HG02970 (cell line): Measurements from ENCODE around the gene RBM8A.

ENCODE experiments used
- ATAC-seq: cut with Tn5 transposase; IDR thresholded peaks from one replicate; pipeline ENCODE4 v1.9.1; 2021; ENCODE audit warnings: mild to moderate bottlenecking, moderate library complexity, moderate number of reproducible peaks; ENCODE audit not compliant: unreplicated experiment, low FRiP score

Gene RBM8A

DNA sequence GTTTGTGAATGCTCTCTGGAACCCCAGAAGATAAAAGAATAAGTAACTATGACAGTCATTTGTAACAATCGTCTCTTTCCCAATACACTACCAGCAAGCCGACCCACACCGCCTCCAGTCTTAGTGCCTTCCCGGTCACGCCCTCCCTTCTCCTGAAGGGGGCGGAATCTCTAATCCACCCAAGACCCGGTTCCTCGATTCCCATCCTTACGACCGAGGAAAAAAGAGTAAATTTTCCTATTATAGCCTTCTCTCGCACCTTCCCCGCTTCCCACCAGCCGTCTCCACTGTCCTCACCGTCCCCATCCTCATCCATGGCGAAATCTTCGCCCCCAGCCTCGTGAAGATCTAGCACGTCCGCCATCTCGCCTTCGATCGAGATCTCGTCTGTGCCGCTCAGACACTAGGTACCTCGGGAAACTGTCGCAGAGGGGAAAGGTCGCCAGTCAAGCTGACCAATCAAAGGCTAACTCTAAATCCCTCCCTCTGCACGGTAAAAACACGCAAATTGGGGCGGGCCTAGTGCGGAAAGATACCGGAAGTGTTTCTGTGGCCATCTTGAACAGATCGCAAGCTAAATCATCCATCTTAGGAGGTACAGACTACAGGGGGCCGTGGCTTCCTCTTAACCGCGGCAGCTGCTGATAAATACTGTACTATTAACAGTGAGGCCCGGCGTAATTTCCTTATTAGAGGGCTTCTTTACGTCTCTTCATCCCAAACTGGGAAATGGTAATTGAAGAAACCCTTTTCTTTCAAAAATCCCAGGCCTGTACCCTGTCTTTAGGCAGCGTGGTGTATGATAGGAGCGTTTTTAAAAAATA is at the start of gene RBM8A:
RBM8A (minus strand) TSS at position 422 of the 824 bp plus-strand sequence; CDS start at position 364, 58 bp downstream.
- peak; percentile 92 for ATAC-seq

DNA sequence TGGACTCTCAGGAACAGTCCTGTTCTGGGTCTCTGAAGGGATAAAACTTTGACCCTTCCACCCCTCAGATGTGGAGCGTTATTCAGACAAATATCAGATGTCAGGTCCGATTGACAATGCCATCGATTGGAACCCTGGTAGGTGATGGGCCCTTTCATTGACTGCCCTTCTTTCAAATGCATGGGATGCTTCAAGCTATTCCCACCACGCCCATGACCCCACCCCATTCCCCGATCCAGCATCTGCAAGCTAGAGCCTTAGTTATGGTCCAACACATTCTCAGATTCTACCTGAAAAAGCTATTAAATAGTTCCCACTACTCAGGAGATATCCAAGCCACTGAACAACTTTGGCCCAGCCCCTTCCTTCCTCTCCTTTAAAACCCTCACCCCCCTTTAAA is 49.7 kb upstream of the RBM8A start:
- no peak for ATAC-seq

DNA sequence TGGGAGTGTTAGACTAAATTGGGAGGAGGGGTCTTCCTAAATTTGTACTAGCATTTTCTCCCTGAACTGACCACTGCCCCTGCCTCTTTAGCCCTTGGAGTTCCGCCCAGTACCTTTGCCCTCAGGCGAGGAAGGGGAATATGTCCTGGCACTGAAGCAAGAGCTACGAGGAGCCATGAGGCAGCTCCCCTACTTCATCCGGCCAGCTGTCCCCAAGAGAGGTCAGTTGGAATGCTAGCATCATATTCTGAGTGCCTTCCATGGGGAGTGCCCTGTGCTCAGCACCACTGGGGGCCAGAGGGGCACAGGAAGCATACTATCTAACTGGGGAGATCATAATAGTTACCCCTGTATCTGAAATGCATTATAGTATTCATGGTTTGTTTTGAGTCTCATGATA is 47.9 kb upstream of the RBM8A start:
- ATAC-seq: no peak

DNA sequence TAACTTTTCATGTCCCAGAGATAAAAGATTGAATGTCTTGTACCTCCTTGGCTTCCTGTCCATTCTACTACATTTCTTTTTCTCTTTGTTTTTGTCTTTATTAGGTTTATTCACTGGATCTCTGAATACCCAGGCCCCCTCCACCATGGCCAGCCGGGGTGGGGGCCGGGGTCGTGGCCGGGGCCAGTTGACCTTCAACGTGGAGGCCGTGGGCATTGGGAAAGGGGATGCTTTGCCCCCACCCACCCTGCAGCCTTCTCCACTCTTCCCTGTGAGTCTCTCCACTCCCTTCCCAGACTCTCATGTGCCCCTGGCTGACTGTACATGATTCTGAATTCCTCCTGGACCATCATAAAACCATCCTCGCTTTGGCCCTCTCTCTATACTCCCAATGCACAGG is 47.4 kb upstream of the RBM8A start:
- no peak for ATAC-seq

DNA sequence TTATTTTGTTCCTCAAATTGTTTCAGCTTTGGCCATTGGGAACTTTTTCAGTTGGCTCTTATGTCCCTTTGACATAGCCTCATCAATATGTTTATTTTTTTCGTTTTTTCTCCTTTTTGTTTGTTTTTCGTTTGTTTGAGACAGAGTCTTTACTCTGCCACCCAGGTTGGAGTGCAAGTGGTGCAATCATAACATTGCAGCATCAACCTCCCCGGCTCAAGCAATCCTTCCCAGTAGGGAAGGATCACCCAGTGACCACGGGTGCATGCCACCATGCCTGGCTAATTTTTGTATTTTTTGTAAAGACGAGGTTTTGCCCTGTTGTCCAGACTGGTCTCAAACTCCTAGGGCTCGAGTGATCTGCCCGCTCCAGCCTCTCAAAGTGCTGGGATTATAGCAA is 45.3 kb upstream of the RBM8A start:
- no peak for ATAC-seq

DNA sequence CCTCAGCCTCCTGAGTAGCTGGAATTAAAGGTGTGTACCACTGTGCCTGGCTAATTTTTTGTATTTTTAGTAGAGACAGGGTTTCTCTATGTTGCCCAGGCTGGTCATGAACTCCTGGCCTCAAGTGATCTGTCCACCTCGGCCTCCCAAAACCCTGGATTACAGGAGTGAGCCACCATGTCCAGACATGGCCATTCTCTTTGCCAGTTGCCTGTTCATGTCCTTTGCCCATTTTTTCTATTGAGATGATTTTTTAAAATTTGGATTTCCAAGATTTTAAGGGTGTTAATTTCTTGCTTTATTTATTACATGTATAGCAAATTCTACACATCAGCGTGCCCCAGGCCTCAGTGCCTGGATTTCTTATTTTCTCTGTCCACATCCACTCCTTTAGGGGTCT is 40.0 kb upstream of the RBM8A start:
- ATAC-seq: no peak

DNA sequence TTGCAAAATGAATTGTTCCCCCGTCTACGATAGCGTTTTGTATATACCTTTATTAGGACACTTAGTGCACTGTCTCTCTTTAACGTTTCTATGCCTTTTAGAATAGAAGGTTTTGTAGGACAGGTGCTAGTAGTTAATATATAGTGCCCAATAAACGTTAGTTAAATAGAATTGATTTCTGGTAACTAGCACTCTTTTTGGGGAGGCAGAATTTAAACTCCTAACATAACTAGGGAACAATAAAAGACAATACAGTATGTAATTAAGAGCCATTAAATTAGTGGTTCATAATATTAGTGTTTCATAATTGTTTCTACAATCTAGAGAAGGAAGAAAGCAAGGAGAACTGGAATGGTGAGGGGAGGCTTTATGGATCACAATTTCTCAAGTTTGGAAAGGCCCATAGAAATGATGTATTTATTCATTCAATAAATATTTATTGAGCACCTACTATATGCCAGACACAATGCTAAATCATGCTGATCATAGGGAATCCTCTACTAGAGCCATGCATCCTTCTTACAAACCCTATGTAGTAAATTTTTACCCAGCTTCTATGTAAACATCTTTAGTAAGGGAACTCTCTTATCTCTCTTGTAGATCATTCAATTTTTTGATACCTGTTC is 37.9 kb upstream of the RBM8A start:
- ATAC-seq: no peak

DNA sequence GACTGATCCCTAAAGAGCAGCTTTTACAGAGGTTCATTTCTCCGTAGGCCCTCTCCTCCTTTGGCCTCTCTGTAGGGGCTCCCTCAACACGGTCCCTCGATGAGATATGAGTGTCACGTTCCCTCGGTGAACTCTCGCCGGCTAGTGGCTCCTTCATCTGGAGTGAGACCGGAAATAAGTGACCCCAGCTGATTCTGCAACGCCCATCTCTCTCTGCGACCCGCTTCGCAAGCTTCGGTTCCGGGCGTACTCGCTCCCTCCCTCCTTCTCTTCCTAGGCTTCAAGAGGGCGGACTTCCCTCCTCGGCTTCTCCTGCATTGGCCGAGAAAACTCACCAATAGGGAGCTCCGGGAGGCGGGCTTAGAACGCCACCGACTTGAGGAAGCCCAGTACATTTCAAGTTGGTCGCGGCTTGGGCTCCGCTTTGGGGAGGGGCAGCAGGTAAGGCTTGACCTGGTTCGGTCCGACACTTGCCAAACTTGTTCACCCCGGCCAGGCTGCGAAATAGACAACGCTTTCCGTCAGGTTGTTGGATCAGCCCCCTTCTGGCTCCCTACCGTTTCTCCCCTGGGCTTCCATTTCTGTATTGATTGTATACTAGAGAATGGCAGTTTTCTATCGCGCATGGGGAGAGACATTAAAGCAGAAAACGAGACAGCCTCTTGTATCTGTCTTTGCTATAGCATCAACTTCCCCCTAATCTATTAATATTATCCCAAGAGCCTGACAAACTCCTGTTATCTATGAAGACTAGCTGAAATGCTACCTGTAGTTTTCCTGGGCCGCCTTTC is 37.2 kb upstream of the RBM8A start, which contains the start of the genes ANKRD34A and POLR3GL:
ANKRD34A (minus strand) TSS at position 248 of the 791 bp plus-strand sequence. CDS start 2,816 bp downstream, outside the sequence.
POLR3GL (plus strand) TSS at position 363 of the 791 bp plus-strand sequence. CDS start 10,176 bp downstream, outside the sequence.
- peak; percentile 81 for ATAC-seq

DNA sequence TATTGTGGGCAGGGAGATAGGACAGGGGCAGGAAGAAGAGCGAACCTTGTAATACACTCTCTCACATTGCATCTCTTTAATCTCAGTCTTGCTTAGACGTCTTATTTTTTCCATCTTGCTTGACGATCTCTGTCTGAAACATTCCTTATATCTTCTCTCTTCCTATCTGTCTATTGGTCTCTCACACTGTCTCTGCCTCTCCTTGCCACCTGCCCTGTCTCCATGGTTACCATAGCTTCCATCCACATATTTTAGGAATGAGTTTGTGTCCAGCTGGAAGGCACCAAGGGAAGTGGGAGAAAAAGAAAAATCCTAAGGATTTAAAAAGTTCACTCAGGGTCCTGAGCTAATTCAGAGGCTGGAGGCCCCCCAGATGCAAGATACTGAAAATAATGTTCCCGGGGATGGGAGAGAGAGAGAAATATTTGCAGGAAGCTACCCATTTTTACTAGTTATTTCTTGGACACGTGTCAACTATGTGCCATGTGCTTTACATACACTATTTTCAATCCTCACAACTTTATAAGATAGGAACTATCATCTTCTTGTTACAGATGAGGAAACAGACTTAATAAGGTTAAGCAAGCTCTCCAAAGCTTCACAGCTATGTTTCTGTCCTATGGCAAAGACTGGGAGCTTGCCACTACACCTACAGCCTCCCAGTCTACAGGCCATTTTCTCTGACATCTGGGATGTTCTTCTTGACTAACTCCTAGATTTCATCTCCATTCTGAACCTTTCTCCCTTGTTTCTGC is 36.2 kb upstream of the RBM8A start:
- no peak for ATAC-seq

DNA sequence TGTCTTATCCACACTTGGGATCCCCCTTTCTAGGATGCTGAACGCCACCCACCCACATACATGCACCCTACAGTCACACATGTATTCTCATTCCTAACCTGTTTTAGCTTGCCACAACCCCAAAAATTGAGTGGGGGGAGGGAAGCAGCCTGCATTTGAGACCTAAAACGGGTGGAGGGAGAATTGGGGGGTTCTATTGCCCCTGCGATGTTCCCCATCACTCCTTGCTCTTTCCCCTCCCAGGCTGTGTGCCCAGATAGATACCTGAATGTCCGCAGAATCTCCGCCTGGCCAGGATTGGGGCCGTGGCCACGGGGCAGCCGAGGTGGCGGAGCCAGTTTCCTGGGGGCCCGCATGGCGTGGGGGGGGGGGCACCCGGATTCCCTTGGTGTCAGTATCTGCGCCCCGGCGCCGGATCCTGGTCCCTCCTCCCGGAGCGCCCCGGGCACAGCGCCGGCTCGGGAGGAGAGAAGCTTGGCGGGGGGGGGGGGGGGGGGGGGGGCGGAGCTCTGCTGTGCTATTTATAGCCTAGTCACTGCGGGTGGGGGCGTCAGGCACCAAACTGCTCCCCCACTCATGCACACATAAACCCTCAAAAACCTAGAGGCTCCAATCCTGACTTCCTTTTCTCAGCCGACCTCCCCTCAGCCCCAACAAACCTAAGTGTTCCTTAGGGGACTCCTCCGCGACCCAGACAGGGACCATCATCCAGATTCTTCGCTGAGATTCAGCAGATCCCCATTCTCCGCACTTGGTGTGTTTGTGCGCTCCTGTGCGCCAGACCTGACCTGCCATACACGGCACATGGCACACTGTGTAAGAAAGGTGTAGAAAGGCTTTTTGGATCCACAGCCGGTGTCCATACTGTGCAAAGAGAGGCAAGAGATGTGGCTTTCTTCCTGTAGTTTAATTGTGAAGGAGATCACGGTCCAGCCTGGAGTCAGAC is 35.1 kb upstream of the RBM8A start:
- ATAC-seq: no peak

DNA sequence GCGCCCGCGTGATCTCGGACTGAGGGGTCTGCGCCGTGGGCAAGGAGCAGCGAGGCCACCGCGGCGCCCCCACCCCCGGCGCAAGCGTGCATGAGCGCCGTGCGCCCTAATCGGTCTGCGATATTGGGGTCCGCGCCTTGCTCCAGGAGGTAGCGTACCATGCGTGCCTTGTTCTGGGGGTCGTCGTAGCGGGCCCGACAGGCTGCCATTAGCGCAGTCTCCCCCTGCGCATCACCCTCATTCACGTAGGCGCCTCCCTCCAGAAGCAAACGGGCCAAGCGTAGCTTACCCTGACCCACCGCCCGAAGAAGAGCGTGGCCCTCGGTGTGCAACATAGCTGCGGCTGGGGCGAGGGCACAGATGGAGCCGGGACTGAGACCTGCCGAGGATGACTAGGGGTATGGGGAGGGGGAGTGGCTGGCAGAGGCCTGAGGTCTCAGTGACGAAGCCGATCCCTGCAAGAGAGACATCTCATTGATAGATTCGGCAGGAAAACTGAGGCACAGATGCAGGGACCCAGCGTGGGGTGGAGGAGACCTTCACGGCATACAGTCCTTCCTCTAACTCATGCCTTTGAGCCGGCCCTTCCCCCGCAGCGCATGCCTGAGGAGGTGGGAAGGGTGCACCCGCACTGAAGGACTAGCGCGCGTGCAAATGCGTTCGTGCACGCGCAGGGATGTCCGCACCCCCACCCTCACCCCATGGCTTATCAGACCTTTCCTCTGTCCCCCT is 34.3 kb upstream of the RBM8A start:
- ATAC-seq: no peak

DNA sequence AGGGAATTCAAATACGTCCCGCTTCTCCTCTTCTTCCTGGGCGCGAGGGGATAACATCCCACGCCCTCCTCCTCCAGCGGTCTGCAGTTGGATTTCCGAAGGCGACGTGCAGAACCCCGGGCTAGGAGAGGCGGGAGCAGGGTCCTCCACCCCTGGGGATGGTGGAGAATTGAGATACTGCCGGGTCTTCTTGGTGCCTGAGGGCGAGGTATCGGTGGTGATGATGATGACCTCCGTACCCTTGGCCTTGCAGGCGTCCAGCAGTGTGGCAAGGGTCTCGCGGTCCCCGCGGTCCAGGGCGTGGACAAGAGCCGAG is 33.8 kb upstream of the RBM8A start:
- ATAC-seq: no peak

DNA sequence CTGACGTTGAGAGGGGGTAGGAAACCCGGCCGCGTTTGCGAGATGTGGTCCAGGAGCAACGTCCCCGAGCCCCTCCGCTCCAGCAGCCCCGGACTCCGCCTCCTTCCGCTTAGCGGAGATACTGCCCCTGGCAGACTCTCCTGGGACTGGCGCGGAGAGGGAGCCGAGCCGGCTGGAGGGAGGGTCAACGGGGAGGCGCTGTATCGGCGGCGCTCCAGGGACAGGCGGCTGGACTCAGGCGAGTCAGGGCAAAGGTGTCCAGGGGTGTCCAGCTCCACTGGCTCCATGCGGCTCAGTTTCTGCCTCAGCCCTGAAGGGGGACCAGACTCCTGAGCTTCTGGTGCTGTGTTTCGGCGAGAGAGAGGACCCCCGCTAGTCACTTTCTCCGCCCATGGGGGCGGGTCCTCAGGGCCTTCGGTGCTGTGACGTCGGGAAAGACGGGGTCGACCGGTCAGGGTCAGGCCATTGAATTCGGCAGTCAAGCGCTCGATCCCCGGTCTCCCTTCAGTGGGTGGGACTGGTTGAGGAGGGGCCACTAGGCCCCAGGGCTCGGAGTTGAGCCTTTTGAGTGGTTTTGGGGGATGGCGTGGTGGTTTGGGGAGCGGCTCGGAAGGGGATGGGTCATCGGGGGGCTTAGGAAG is 33.3 kb upstream of the RBM8A start:
- no peak for ATAC-seq

DNA sequence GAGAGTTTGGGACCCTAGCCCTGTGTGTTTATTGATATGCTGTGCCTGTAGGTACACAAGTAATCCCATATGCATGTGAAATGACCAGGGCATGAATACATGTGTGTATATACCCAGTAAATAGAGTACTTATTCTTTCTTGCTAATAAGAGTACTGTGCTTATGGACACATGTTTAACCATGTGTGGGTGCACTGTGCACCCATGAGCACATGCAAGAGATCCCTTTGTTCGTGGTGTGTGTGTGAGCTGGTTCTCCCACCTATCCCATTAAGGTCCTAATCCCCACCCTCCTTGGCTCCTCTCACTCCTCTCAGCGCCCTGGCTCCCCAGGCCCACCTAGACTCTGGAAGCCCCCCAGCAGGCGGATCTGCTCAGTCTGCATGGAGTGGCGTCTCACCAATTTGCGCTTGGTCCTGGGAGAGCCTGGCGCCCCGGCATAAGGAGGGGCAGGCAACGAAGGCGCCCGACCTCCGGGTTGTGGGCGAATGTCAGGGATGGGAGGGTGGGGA is 32.7 kb upstream of the RBM8A start:
- no peak for ATAC-seq

DNA sequence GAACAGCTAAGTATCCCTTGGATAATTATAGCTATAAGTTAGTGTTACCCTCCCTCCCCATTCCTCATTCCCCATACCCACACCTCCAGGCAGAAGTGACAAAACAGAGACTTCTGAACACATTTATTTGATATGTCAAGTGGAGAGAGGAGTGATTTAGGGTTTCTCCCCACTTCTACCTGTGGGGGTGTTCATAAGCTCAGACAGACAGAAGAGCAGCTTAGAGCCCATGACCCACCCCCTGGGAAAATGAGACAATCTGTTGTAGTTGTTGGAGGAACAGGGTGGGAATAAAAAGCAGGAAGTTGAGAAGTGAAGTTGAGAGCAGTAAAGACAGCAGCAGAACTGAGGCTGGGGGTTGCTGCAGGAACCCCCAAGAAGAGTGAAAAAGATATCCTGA is 32.0 kb upstream of the RBM8A start:
- no peak for ATAC-seq

DNA sequence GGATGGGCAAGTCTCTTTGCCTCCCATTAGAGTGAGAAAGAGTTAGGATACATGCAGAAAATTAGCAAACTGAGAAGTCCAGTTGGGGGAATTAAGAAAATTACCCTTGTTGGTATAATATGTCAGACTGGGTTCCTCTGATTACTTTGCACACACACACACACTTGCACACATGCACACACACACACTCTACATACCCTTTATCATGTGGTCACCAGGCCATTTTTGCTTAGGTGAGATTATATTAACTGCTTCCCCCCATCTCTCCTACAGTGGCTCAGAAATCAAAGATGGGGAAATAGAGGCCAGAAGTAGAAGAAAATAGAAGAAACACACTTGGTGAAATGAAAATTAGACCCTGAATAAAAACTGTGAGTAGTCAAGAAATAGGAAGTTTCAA is 31.4 kb upstream of the RBM8A start:
- ATAC-seq: no peak

DNA sequence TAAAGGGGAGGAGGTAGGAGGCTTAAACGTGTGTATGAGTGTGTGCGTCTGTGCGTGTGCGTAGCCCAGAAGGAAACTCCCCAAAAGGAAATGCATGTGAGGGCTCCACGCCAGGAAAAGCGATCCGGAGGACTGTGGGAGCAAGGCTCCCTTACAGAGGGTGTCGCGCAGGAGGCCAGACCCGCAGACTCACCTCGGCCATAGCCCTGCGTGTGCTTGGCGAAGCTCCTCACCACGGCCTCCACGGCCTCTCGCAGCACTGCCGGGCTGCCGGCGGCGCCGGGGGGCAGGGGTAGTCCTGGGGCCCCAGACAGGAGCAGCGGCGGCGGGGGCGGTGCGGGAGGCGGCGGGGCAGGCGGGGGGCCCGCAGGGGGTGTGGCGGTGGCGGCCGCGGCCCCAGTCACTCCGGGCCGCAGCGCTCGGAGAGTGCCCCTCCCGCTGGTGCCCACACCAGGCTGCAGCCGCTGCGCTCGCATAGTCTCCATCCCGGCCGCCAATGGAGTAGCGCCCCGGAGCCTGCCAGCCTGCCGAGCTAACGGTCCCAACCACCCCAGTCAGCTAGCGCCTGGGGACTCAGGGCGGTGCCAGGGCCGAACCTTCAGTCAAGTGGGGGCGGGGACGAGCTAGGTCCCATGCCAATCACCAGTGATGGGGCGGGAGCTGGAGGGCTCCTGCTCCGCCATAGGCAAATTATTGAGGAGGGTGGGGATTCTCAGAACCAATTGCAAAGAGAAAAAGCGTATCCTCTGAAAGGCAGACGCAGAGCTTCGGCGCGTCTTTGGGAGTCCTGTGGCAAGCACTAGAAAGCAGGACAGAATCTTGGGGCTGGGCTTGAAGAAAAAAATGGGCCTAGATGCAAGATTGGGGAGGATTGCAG is 30.4 kb upstream of the RBM8A start, which contains the start of gene LIX1L:
LIX1L (minus strand) TSS at position 575 of the 877 bp plus-strand sequence; CDS start at position 485, 90 bp downstream.
- peak; percentile 83 for ATAC-seq
